ENCODE results near the gene FAM222B.
"Not testable (repeated sequence)": the region's sequence is repeated elsewhere in the genome, so short reads cannot be mapped to it uniquely, and the experiment has no call there.

The FAM222B gene

GRCh38 chr17:28779601-28780000 is 63.0 kb downstream of the FAM222B start:
- in situ Hi-C loops (cut with HindIII; ENCODE audit: low sequenced_read_pairs), result not testable (repeated sequence)

- in situ Hi-C loops (cut with HindIII; ENCODE audit: low sequenced_read_pairs), result no loop called here
Observed at GRCh38 chr17:28777178-28777577, 65.4 kb downstream of the FAM222B start.

- in situ Hi-C loops (cut with HindIII; ENCODE audit: low sequenced_read_pairs), result no loop called here
Observed at GRCh38 chr17:28774206-28774605, 68.4 kb downstream of the FAM222B start.

GRCh38 chr17:28773736-28774135 is 68.9 kb downstream of the FAM222B start:
- in situ Hi-C loops (cut with HindIII; ENCODE audit: low sequenced_read_pairs), result no loop called here

- in situ Hi-C loops (cut with HindIII; ENCODE audit: low sequenced_read_pairs), result no loop called here
Observed at GRCh38 chr17:28765038-28765437, 77.6 kb downstream of the FAM222B start.

- in situ Hi-C loops (cut with HindIII; ENCODE audit: low sequenced_read_pairs), result loop anchor here (5.0 kb wide), 2 partner anchors 42 to 103 kb away; no protein-coding TSS in a partner anchor
Observed at GRCh38 chr17:28763804-28764266, 78.8 kb downstream of the FAM222B start.

GRCh38 chr17:28763137-28763799 is 79.3 kb downstream of the FAM222B start:
- in situ Hi-C loops (cut with HindIII; ENCODE audit: low sequenced_read_pairs), result loop anchor here (5.0 kb wide), 2 partner anchors 41 to 104 kb away; no protein-coding TSS in a partner anchor

GRCh38 chr17:28760601-28761562 is 81.7 kb downstream of the FAM222B start:
- in situ Hi-C loops (cut with HindIII; ENCODE audit: low sequenced_read_pairs), result loop anchor here (5.0 kb wide), 2 partner anchors 39 to 106 kb away; no protein-coding TSS in a partner anchor

- in situ Hi-C loops (cut with HindIII; ENCODE audit: low sequenced_read_pairs), result no loop called here
Observed at GRCh38 chr17:28759256-28759865, 83.2 kb downstream of the FAM222B start.

- in situ Hi-C loops (cut with HindIII; ENCODE audit: low sequenced_read_pairs), result no loop called here
Observed at GRCh38 chr17:28758411-28759121, 84.0 kb downstream of the FAM222B start.

GRCh38 chr17:28756049-28756804 is 86.4 kb downstream of the FAM222B start:
- in situ Hi-C loops (cut with HindIII; ENCODE audit: low sequenced_read_pairs), result no loop called here

- in situ Hi-C loops (cut with HindIII; ENCODE audit: low sequenced_read_pairs), result no loop called here
Observed at GRCh38 chr17:28755486-28755885, 87.1 kb downstream of the FAM222B start.

GRCh38 chr17:28751600-28752366 is 90.8 kb downstream of the FAM222B start:
- in situ Hi-C loops (cut with HindIII; ENCODE audit: low sequenced_read_pairs), result no loop called here

- in situ Hi-C loops (cut with HindIII; ENCODE audit: low sequenced_read_pairs), result no loop called here
Observed at GRCh38 chr17:28750178-28751047, 92.2 kb downstream of the FAM222B start.

GRCh38 chr17:28749516-28750177 is 92.9 kb downstream of the FAM222B start:
- in situ Hi-C loops (cut with HindIII; ENCODE audit: low sequenced_read_pairs), result no loop called here

- in situ Hi-C loops (cut with HindIII; ENCODE audit: low sequenced_read_pairs), result no loop called here
Observed at GRCh38 chr17:28748852-28749515, 93.6 kb downstream of the FAM222B start.
